ENCODE results near the gene NHLH2. TPM values are rescaled to one million over a fixed set of nuclear protein-coding genes. Genes with fewer than 3 reads are reported as not detected.

The NHLH2 gene
- total RNA-seq, 1 donor from 2014 or later = not detected

DNA sequence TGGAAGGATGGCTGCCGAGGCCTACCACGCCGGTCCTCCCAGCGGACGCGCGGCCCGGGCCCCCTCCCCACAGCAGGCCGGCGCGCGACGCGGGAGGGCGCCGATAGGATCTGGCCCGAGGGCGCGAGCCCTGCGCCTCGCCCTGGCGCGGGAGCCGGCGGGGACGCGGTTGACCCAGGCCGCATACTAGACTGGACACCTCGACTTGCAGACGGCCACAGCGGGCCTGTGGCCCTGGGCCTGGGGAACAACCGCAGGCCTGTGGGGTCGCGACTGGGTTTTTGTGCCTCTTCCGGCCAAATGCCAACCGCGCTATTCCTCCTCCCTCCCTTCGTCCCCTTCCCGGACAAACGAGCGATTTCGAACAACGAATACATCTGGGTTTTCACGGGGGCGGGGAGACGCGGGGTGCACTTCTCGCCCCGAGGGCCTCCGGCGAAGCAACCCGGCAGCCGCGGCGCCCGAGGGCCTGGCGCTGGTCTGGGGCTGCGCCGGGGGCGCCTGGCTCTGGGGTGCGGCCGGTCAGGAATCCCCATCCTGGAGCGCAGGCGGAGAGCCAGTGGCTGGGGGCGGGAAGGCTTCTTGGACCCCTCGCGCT is 2.4 kb downstream of the NHLH2 start:
- intact Hi-C loops (cut with micrococcal nuclease) = no loop called here

GRCh38 chr1:115837740-115838421 is 3.0 kb downstream of the NHLH2 start:
- intact Hi-C loops (cut with micrococcal nuclease) = no loop called here

DNA sequence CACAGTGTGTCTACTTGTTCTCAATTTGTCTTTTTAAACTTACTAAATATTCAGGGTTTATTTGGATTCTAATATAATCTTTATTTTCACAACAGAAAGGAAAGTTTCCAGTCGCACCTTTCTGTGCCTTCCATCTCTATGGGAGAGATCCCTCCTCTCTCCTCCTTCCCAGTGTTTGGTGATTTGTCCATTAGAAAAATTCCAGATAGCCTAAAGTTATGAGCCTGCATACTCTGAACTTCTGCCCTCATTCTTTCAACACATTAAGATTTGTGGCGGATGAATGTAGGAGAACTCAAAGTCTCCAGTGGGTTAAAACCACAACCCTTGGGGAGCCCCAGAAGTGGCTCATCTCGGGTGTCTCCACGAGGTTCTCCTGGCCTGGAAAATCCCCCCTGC is 3.6 kb downstream of the NHLH2 start:
- intact Hi-C loops (cut with micrococcal nuclease) = no loop called here

DNA sequence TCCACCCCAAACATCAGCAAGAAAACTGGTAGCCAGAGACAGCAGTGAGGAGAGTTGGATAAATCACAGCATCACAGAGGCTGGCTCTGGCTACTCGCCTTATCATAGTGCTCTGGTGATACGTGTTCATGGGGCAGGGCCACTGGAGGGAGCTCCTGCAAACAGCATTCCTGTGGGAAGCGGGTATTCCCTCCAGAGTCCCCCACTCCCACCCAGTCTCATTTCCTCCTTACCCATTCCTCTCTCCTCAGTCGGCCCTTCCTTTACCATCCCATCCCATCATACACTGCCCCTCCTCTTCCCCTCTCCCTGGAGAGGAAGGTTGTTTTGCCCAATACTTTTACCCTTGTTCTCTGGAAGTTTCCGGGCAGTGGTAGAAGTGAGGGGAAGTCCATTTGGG is 7.1 kb downstream of the NHLH2 start:
- intact Hi-C loops (cut with micrococcal nuclease) = no loop called here

GRCh38 chr1:115832651-115833050 is 8.3 kb downstream of the NHLH2 start:
- intact Hi-C loops (cut with micrococcal nuclease) = no loop called here

DNA sequence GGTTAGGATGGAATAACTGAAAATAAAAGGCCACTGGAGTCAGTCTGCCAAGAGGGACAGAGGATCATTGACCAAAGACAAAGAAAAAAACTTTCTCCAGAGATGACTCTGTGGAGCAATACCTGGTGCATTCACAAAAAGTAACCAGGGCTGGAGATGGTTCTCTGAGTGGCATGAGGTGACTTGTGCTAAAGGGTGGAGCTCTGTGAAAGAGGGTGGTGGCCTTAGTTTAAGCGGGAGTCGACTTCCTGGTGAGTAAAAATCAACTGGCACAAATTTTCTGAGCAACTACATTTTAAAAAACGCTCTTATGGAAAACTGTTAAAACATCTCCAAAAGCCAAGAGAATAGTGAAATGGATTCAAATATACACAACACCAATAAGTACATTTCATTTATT is 10.0 kb downstream of the NHLH2 start:
- intact Hi-C loops (cut with micrococcal nuclease) = no loop called here

DNA sequence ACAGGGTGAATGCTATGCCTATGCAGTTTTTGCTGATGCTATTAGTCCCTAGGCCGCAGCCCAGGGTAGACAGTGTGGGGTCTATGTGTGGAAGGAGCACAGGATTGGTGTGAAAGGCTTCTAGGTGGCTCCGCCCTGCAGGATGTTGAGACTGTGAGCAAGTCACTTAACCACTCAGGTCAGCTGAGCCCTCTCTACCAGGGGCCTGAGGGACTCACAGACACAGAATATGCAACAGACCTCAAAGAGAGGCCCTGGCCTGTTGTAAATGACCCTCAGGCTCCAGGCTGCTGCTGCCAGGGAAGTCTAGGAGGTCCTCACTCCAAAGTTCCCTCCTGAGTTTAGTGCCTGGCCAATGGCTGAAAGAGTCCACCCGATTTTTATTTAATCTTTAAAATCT is 11.0 kb downstream of the NHLH2 start:
- intact Hi-C loops (cut with micrococcal nuclease) = no loop called here

GRCh38 chr1:115829023-115829674 is 11.8 kb downstream of the NHLH2 start:
- intact Hi-C loops (cut with micrococcal nuclease) = no loop called here

- intact Hi-C loops (cut with micrococcal nuclease) = no loop called here
Measured at GRCh38 chr1:115828101-115829022, 12.6 kb downstream of the NHLH2 start.

GRCh38 chr1:115827452-115828044 is 13.4 kb downstream of the NHLH2 start:
- intact Hi-C loops (cut with micrococcal nuclease) = no loop called here

- intact Hi-C loops (cut with micrococcal nuclease) = no loop called here
Measured at GRCh38 chr1:115826628-115827027, 14.3 kb downstream of the NHLH2 start.

DNA sequence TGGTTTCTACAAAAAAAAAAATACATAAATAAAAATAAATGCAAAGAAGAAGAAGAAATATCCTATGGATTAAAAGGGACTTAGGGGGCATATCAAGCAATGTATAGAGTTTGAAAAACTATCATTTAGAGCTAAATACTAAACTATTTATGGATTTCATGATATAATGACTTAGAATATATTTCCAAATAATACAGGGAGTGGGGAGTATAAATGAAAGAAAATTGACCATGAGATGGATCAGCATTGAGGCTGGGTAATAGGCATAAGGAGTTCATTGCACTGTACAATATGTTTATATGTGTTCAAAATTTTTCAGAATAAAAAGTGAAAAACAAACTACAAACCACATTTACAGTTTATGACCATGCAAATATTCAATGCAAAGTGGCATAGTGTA is 18.8 kb downstream of the NHLH2 start:
- intact Hi-C loops (cut with micrococcal nuclease) = no loop called here

- intact Hi-C loops (cut with micrococcal nuclease) = no loop called here
Measured at GRCh38 chr1:115815694-115816093, 25.2 kb downstream of the NHLH2 start.

GRCh38 chr1:115814685-115815398 is 26.1 kb downstream of the NHLH2 start:
- intact Hi-C loops (cut with micrococcal nuclease) = no loop called here

- intact Hi-C loops (cut with micrococcal nuclease) = no loop called here
Measured at GRCh38 chr1:115813727-115814126, 27.2 kb downstream of the NHLH2 start.

- intact Hi-C loops (cut with micrococcal nuclease) = no loop called here
Measured at GRCh38 chr1:115811140-115811828, 29.6 kb downstream of the NHLH2 start.

- intact Hi-C loops (cut with micrococcal nuclease) = no loop called here
Measured at GRCh38 chr1:115810609-115811008, 30.3 kb downstream of the NHLH2 start.

- intact Hi-C loops (cut with micrococcal nuclease) = no loop called here
Measured at GRCh38 chr1:115809847-115810246, 31.1 kb downstream of the NHLH2 start.

DNA sequence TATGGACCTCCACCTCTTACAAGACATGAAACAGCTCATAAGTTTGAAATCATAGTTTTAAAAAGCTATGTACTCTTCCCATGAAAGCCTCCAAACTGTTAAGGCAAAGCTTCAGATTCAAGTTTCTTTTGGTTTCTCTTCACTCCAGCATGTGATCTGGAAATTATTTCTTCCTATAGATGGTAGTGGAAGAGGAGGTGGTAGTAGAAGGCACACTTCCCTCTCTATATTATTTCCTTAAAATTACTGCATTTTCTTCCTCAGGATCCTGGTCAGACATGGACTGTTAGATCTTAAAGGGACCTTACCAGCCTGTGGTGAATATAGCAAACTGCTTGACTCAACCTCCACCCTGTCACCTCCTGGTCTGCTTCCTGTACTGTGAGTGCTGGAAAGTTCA is 31.9 kb downstream of the NHLH2 start:
- intact Hi-C loops (cut with micrococcal nuclease) = no loop called here

- intact Hi-C loops (cut with micrococcal nuclease) = loop anchor here (1.0 kb wide), 5 partner anchors 169 to 678 kb away; partner anchors contain the start of gene SLC22A15
Measured at GRCh38 chr1:115807723-115808122, 33.2 kb downstream of the NHLH2 start.
